HPDE6-E6E7 (cell line): ENCODE results near the gene SNX5.
"Not testable (repeated sequence)": the region's sequence is repeated elsewhere in the genome, so short reads cannot be mapped to it uniquely, and the experiment has no call there.

Source experiments
- DNase-seq: peaks from one replicate; pipeline ENCODE4 v3.0.0; 2011; ENCODE audit warnings: missing footprints; ENCODE audit errors: extremely low spot score

The SNX5 gene

GRCh38 chr20:17960400-17960885, 8.2 kb downstream of the SNX5 start:
- not testable (repeated sequence) for DNase-seq

- no peak for DNase-seq
These were observed 9.4 kb downstream of the SNX5 start for GRCh38 chr20:17959257-17959627.

GRCh38 chr20:17958373-17959256, 10.0 kb downstream of the SNX5 start:
- DNase-seq, result no peak

GRCh38 chr20:17957505-17958363, 10.9 kb downstream of the SNX5 start:
- no peak for DNase-seq

GRCh38 chr20:17956099-17956685, 12.4 kb downstream of the SNX5 start:
- no peak for DNase-seq

GRCh38 chr20:17955302-17955701, 13.3 kb downstream of the SNX5 start:
- DNase-seq, result no peak

GRCh38 chr20:17953935-17954334, 14.7 kb downstream of the SNX5 start:
- no peak for DNase-seq

GRCh38 chr20:17952692-17953684, 15.6 kb downstream of the SNX5 start:
- DNase-seq, result no peak

- no peak for DNase-seq
These were observed 17.3 kb downstream of the SNX5 start for GRCh38 chr20:17951323-17951722.

GRCh38 chr20:17950670-17951069, 17.9 kb downstream of the SNX5 start:
- no peak for DNase-seq

GRCh38 chr20:17949899-17950298, 18.7 kb downstream of the SNX5 start:
- no peak for DNase-seq

- no peak for DNase-seq
These were observed 20.2 kb downstream of the SNX5 start for GRCh38 chr20:17948442-17948841.

- no peak for DNase-seq
These were observed 21.1 kb downstream of the SNX5 start for GRCh38 chr20:17947474-17947815.

GRCh38 chr20:17946572-17947473, 21.8 kb downstream of the SNX5 start:
- DNase-seq, result no peak

- no peak for DNase-seq
These were observed 22.6 kb downstream of the SNX5 start for GRCh38 chr20:17946040-17946439.

GRCh38 chr20:17944854-17945474, 23.6 kb downstream of the SNX5 start:
- no peak for DNase-seq

- DNase-seq, result no peak
These were observed 25.3 kb downstream of the SNX5 start for GRCh38 chr20:17943343-17943742.

GRCh38 chr20:17941826-17942196, 26.8 kb downstream of the SNX5 start:
- no peak for DNase-seq

GRCh38 chr20:17941087-17941825, 27.3 kb downstream of the SNX5 start:
- no peak for DNase-seq
